Activated naive CD8-positive, alpha-beta T cell treated with anti-CD3 and anti-CD28 coated beads, Interleukin-2, amount 50 U/mL, for 24 hours (primary cell): ENCODE data around the gene HDLBP.

Experiments used
- ATAC-seq: fragments of 150-1000 bp; cut with Tn5 transposase; one replicate; pipeline ENCODE4 v1.10.0; 2021
- DNase-seq: peaks from one replicate; pipeline ENCODE4 v3.0.0; 2021
- H3K27ac Mint-ChIP-seq: one replicate; pipeline ENCODE4 v1.8.0; 2021; ENCODE audit warnings: mild to moderate bottlenecking, mixed read lengths
- H3K27me3 Mint-ChIP-seq: one replicate; pipeline ENCODE4 v1.8.0; 2021; ENCODE audit warnings: mixed read lengths
- H3K36me3 Mint-ChIP-seq: one replicate; pipeline ENCODE4 v1.8.0; 2021; ENCODE audit warnings: low read depth, mixed read lengths
- H3K4me1 Mint-ChIP-seq: one replicate; pipeline ENCODE4 v1.8.0; 2021; ENCODE audit warnings: mixed read lengths
- H3K4me3 Mint-ChIP-seq: one replicate; pipeline ENCODE4 v1.8.0; 2021; ENCODE audit warnings: mild to moderate bottlenecking, moderate library complexity, mixed read lengths
- H3K9me3 Mint-ChIP-seq: one replicate; pipeline ENCODE4 v1.8.0; 2021; ENCODE audit warnings: mixed read lengths

Gene HDLBP

GRCh38 chr2:241268716-241269445, 46.6 kb downstream of the HDLBP start:
- Mint-ChIP-seq H3K4me1 (peaks cover 36% of the 10 kb centered on the region), H3K9me3 (no peaks in the 10 kb centered on the region), H3K27me3 (no peaks in the 10 kb centered on the region), H3K4me3 (no peak overlapping the region), H3K27ac (no peak overlapping the region), H3K36me3 (peaks cover 29% of the 10 kb centered on the region)
- DNase-seq: no peak
- ATAC-seq: no peak

DNA sequence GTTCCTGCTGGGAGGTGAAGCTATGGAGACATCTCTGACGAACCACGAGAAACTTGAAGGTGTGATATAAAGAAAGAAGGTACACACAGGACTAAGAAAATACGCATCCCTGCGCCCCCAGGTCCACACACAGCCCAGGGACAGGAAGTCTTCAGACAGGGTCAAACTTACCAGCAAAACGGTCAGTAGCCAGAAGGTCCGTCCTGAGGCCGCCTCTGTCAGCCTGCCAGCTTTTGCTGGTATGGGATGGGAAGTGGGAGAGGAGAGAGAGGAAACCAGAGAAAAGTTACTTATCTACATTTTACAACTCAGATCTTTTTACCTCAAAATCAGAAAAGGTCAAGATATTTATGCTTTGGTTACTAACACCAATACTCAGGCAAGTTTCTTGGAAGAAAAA, 47.2 kb downstream of the HDLBP start:
- DNase-seq (no peak), ATAC-seq (no peak)
- Mint-ChIP-seq H3K4me3 (no peak overlapping the region), H3K27me3 (no peaks in the 10 kb centered on the region), H3K27ac (no peak overlapping the region), H3K4me1 (peaks cover 31% of the 10 kb centered on the region), H3K36me3 (peaks cover 33% of the 10 kb centered on the region), H3K9me3 (no peaks in the 10 kb centered on the region)

- Mint-ChIP-seq H3K9me3 (no peaks in the 10 kb centered on the region), H3K27ac (peak overlapping the region; percentile 35), H3K4me3 (no peak overlapping the region), H3K27me3 (no peaks in the 10 kb centered on the region), H3K4me1 (peaks cover 26% of the 10 kb centered on the region), H3K36me3 (peaks cover 41% of the 10 kb centered on the region)
- no peak for DNase-seq
- ATAC-seq: no peak
These were observed 48.0 kb downstream of the HDLBP start for GRCh38 chr2:241267249-241268067.

GRCh38 chr2:241265506-241265905, 50.0 kb downstream of the HDLBP start:
- peaks cover 14% of the 10 kb centered on the region for H3K4me1 Mint-ChIP-seq
- no peak for ATAC-seq
- H3K9me3 Mint-ChIP-seq: no peaks in the 10 kb centered on the region
- no peak for DNase-seq
- H3K27me3 Mint-ChIP-seq: no peaks in the 10 kb centered on the region
- H3K27ac Mint-ChIP-seq: no peak overlapping the region
- peaks cover 56% of the 10 kb centered on the region for H3K36me3 Mint-ChIP-seq
- no peak overlapping the region for H3K4me3 Mint-ChIP-seq

DNA sequence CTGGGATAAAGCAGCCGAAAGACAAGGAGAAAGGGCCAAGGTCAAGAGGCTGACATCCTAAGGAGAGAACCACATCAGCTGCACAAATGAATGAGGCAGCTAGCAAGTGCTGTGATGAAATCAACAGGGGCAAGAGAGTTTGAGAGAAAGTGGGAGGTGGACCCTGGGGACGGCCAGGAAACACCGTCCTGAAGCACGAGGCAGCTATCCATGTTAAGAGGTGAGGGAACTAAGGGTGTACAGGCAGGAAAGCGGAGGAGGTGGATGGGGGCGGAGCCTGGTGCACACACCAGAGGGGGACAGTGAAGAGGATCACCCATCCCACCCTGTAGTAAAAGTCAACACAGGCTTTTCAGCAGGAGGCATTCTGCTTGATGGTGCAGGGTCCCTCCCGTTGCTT, 52.4 kb downstream of the HDLBP start:
- Mint-ChIP-seq H3K4me1 (no peaks in the 10 kb centered on the region), H3K27me3 (no peaks in the 10 kb centered on the region), H3K9me3 (no peaks in the 10 kb centered on the region), H3K36me3 (peaks cover 61% of the 10 kb centered on the region), H3K4me3 (no peak overlapping the region), H3K27ac (peak overlapping the region; percentile 24)
- ATAC-seq (no peak), DNase-seq (no peak)

- Mint-ChIP-seq H3K9me3 (no peaks in the 10 kb centered on the region), H3K27me3 (no peaks in the 10 kb centered on the region), H3K27ac (no peak overlapping the region), H3K4me3 (no peak overlapping the region), H3K4me1 (no peaks in the 10 kb centered on the region), H3K36me3 (peaks cover 61% of the 10 kb centered on the region)
- DNase-seq (no peak), ATAC-seq (no peak)
These were observed 53.8 kb downstream of the HDLBP start for GRCh38 chr2:241261628-241262027.

- no peak for ATAC-seq
- Mint-ChIP-seq H3K27me3 (no peaks in the 10 kb centered on the region), H3K36me3 (peaks cover 62% of the 10 kb centered on the region), H3K27ac (no peak overlapping the region), H3K4me1 (no peaks in the 10 kb centered on the region), H3K9me3 (no peaks in the 10 kb centered on the region), H3K4me3 (no peak overlapping the region)
- no peak for DNase-seq
These were observed 54.6 kb downstream of the HDLBP start for GRCh38 chr2:241260911-241261310.

DNA sequence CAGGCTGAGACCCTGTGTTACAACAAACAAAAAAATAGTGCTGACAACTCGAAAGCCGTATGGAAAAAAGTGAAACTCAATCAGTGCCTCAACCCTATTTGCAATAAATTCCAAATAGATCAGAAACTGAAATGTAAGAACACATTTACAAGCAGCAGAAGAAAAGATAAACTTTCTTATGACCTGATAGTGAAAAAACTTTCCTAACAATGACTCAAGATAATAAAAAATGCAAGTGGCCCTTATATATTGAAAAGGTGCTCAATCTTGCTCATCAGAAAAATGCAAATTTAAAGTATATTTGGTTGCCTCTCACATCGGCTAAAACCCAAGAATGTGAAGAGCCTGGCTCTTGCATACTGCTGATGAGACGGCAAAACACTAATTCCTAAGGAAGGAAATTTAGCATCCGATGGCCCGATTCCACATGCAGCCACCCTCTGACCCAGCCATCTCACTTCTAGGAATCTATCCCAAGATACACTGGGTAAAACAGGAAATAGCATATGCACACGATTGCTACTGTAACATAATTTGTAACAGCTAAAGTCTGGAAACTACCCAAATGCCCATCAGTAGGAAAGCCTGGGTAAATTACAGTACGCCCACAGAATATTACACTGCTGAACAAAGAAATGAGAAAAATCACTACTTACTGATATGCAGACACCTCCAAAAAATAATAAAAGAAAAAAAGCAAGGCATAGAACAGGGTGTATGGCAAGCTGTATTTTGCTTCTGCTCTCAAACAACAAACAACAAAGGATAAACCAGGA, 56.8 kb downstream of the HDLBP start:
- DNase-seq (no peak), ATAC-seq (no peak)
- Mint-ChIP-seq H3K9me3 (no peaks in the 10 kb centered on the region), H3K36me3 (peaks cover 65% of the 10 kb centered on the region), H3K27me3 (no peaks in the 10 kb centered on the region), H3K27ac (no peak overlapping the region), H3K4me3 (no peak overlapping the region), H3K4me1 (no peaks in the 10 kb centered on the region)

DNA sequence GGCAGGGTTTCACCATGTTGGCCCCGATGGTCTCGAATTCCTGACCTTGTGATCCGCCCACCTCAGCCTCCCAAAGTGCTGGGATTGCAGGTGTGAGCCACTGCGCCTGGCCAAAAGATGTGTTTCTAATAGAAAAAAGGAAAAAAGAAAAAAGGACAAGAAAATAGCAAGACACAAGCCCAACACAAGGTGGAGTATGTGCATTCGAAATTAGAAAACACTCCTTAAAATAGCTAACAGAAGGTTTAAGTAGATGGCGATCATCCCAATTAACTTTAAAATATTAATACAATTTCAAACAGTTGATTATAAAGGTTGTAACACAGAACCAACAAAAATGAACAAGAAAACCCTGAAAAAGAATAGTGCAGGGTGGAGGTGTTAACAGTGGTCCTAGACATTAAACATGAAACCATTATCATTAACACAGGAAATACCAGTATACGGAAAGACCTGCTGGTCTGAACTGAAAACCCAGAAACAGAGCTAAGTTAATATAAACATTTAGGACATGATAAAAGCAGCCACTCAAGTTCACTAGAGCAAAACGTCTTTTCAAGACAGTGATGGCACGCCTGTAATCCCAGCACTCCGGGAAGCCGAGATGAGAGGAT, 57.9 kb downstream of the HDLBP start:
- DNase-seq (no peak), ATAC-seq (no peak)
- no peaks in the 10 kb centered on the region for H3K27me3 Mint-ChIP-seq
- H3K4me3 Mint-ChIP-seq: no peak overlapping the region
- no peaks in the 10 kb centered on the region for H3K4me1 Mint-ChIP-seq
- no peak overlapping the region for H3K27ac Mint-ChIP-seq
- H3K36me3 Mint-ChIP-seq: peaks cover 64% of the 10 kb centered on the region
- H3K9me3 Mint-ChIP-seq: no peaks in the 10 kb centered on the region

DNA sequence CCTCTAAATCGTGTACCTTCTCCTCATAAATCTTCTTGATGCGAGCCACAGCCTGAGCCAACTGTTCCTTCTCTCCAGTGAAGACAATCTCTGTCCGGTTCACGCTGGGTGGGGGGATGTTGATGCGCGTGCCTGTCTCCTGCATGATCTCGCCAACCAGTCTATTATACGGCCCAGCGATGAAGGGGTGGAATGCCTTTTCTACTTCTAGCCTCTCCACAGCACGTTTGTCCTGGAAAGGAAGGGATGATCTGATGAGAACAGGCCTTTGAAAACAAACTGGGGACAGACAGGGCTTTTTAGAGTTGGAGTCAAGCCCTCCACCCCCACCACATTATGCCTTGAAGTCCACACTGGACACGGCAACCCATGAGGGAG, 59.3 kb downstream of the HDLBP start:
- Mint-ChIP-seq H3K27me3 (no peaks in the 10 kb centered on the region), H3K36me3 (peaks cover 61% of the 10 kb centered on the region), H3K9me3 (no peaks in the 10 kb centered on the region), H3K4me1 (no peaks in the 10 kb centered on the region), H3K27ac (no peak overlapping the region), H3K4me3 (no peak overlapping the region)
- DNase-seq (no peak), ATAC-seq (no peak)

DNA sequence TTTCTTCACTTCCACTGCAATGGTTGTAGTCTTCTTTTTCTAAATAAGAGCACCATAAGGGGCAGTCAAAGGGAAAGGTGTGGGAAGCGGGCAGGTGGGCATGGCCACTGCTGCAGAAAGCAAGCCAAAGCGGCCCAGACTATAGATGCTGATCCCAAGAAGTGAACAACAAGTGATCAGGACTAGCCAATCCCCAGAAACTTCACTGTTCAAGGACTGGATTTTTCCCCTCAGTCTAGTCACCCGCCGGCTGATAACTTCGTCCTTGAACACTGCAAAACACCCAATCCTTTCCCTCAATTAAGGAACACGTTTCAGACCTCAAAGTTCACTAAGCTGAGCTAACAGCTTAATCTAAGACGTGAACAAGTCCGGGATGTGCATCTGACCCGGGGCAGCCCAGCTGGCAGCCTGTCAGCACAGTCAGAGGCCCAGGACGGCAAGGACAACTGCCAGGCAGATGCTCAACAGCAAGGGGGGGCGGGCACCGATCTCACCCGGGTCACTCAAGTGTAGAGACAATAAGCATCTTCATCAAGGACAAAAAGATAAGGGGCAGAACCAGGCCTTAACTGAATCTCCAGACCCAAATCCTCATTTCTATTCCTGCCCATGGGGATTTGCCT, 59.8 kb downstream of the HDLBP start:
- no peak for ATAC-seq
- Mint-ChIP-seq H3K4me1 (no peaks in the 10 kb centered on the region), H3K9me3 (no peaks in the 10 kb centered on the region), H3K27ac (no peak overlapping the region), H3K36me3 (peaks cover 58% of the 10 kb centered on the region), H3K27me3 (no peaks in the 10 kb centered on the region), H3K4me3 (no peak overlapping the region)
- DNase-seq: no peak

- no peaks in the 10 kb centered on the region for H3K4me1 Mint-ChIP-seq
- ATAC-seq: no peak
- DNase-seq: no peak
- peaks cover 58% of the 10 kb centered on the region for H3K36me3 Mint-ChIP-seq
- H3K27me3 Mint-ChIP-seq: no peaks in the 10 kb centered on the region
- no peaks in the 10 kb centered on the region for H3K9me3 Mint-ChIP-seq
- H3K4me3 Mint-ChIP-seq: no peak overlapping the region
- H3K27ac Mint-ChIP-seq: no peak overlapping the region
These were observed 60.5 kb downstream of the HDLBP start for GRCh38 chr2:241254904-241255351.

GRCh38 chr2:241252778-241253475, 62.5 kb downstream of the HDLBP start:
- Mint-ChIP-seq H3K27ac (no peak overlapping the region), H3K9me3 (no peaks in the 10 kb centered on the region)

More at GRCh38 chr2:241252778-241253475, 62.5 kb downstream of the HDLBP start:
- ATAC-seq (no peak), DNase-seq (no peak)
- H3K36me3 Mint-ChIP-seq: peaks cover 67% of the 10 kb centered on the region
- H3K27me3 Mint-ChIP-seq: no peaks in the 10 kb centered on the region
- H3K4me3 Mint-ChIP-seq: no peak overlapping the region
- H3K4me1 Mint-ChIP-seq: no peaks in the 10 kb centered on the region
